Keratinocyte (primary cell): Measurements from ENCODE around the gene MAPRE2. TPM values are rescaled to one million over a fixed set of nuclear protein-coding genes. Genes with fewer than 3 reads are reported as not detected.

Experiments
- DNase-seq: peaks from one replicate; pipeline ENCODE4 v3.0.0-alpha.2; 2011; ENCODE audit warnings: low read depth, missing footprints, low spot score
- FAIRE-seq: peaks from 2 replicates; lab custom pipeline; 2011; peaks lifted over from hg19 to GRCh38; lab: Jason Lieb, UNC
- H2AFZ ChIP-seq: 2 replicates; pipeline ENCODE4 v1.6.0; 2012; ENCODE audit warnings: low read length, control low read depth, inconsistent platforms; ENCODE audit not compliant: control insufficient read depth
- H3K27ac ChIP-seq: 2 replicates; pipeline ENCODE4 v1.5.1; 2011; ENCODE audit warnings: low read length; ENCODE audit not compliant: control insufficient read depth, insufficient read depth
- H3K27me3 ChIP-seq: 3 replicates; pipeline ENCODE4 v1.6.0; 2011; ENCODE audit warnings: low read length; ENCODE audit not compliant: control insufficient read depth, insufficient read depth; ENCODE audit errors: extremely low read depth
- H3K36me3 ChIP-seq, 2 experiments: 2 replicates in 1 of 2; 3 replicates in 1 of 2; pipeline ENCODE4 v1.5.1; 2011; ENCODE audit warnings: low read length in 2 of 2, mild to moderate bottlenecking in 1 of 2; ENCODE audit not compliant: control insufficient read depth in 2 of 2, insufficient read depth in 2 of 2; ENCODE audit errors: extremely low read depth in 1 of 2
- H3K4me1 ChIP-seq: 3 replicates; pipeline ENCODE4 v1.5.1; 2011; ENCODE audit warnings: low read length; ENCODE audit not compliant: control insufficient read depth, insufficient read depth; ENCODE audit errors: extremely low read depth
- H3K4me2 ChIP-seq: 3 replicates; pipeline ENCODE4 v1.6.0; 2011; ENCODE audit warnings: low read depth, low read length; ENCODE audit not compliant: control insufficient read depth, insufficient read depth; ENCODE audit errors: extremely low read depth
- H3K4me3 ChIP-seq, 3 experiments: fragments of 200-600 bp in 1 of 3; sonication (generic) in 1 of 3; 2 replicates in 2 of 3; 3 replicates in 1 of 3; pipeline ENCODE4 v1.5.1; 2011 to 2016; ENCODE audit warnings: low read length in 3 of 3, mild to moderate bottlenecking in 3 of 3, control low read depth in 2 of 3, inconsistent platforms in 1 of 3, low read depth in 1 of 3, mixed read lengths in 1 of 3, mixed run types in 1 of 3, moderate library complexity in 1 of 3; ENCODE audit not compliant: control insufficient read depth in 2 of 3, insufficient read depth in 2 of 3; ENCODE audit errors: extremely low read depth in 1 of 3
- H3K79me2 ChIP-seq: 2 replicates; pipeline ENCODE4 v1.6.0; 2012; ENCODE audit warnings: low read length; ENCODE audit not compliant: control insufficient read depth, insufficient read depth
- H3K9ac ChIP-seq: 3 replicates; pipeline ENCODE4 v1.6.0; 2011; ENCODE audit warnings: low read length; ENCODE audit not compliant: control insufficient read depth, insufficient read depth; ENCODE audit errors: extremely low read depth
- H3K9me1 ChIP-seq: 3 replicates; pipeline ENCODE4 v1.6.0; 2011; ENCODE audit warnings: low read length; ENCODE audit not compliant: control insufficient read depth, insufficient read depth; ENCODE audit errors: extremely low read depth
- H3K9me3 ChIP-seq: 2 replicates; pipeline ENCODE4 v1.5.1; 2012; ENCODE audit warnings: low read depth, low read length; ENCODE audit not compliant: control insufficient read depth
- H4K20me1 ChIP-seq: 3 replicates; pipeline ENCODE4 v1.6.0; 2011; ENCODE audit warnings: low read length; ENCODE audit not compliant: control insufficient read depth, insufficient read depth; ENCODE audit errors: extremely low read depth
- CTCF ChIP-seq, 3 experiments: IDR thresholded peaks in 1 of 3; conservative IDR thresholded peaks in 1 of 3; optimal IDR thresholded peaks in 1 of 3; 2 replicates in 2 of 3; 3 replicates in 1 of 3; pipeline versions ENCODE3 to v1.5.1; 2011; ENCODE audit warnings: low read length in 3 of 3, mild to moderate bottlenecking in 3 of 3, moderate library complexity in 2 of 3, control low read depth in 1 of 3, inconsistent platforms in 1 of 3; ENCODE audit not compliant: insufficient read depth in 2 of 3; ENCODE audit errors: extremely low read depth in 1 of 3
- EZH2 ChIP-seq: IDR thresholded peaks from one replicate; pipeline ENCODE4 v1.6.1; 2012; ENCODE audit warnings: inconsistent platforms, mild to moderate bottlenecking, low read length, moderate library complexity
- dilution Hi-C: fragments of 300-500 bp; cut with MboI; formaldehyde crosslinking; loops from one replicate; pipeline ENCODE4 v1.7.0; 2020; ENCODE audit warnings: low sequenced_read_pairs; ENCODE audit not compliant: extremely low pct_ligation_motif_present
- polyA plus RNA-seq, 5 experiments: library from polyadenylated mRNA; depleted of rRNA in 3 of 5; stranded (reverse) in 3 of 5; stranded (forward) in 1 of 5; unstranded in 1 of 5; fragments of >200 nt; gene quantifications; 1 replicate in 1 of 5; 2 replicates in 3 of 5; 3 replicates in 1 of 5; pipeline versions ENCODE4 v1.2.1 to v1.2.3, GENCODE V29; 2011 to 2012; ENCODE audit warnings: missing spikeins in 2 of 5, low read depth in 1 of 5, low replicate concordance in 1 of 5

The MAPRE2 gene
- polyA plus RNA-seq, 1 donor (not counting 4 experiments of a cell fraction or from before 2014, with no cell fraction given), result 14.2 TPM

GRCh38 chr18:35186291-35187034 lies 145.2 kb downstream of the MAPRE2 start:
- TF ChIP-seq CTCF (optimal IDR thresholded peaks at IDR 0.05 in 1 of 3, IDR thresholded peaks at IDR 0.05 in 1 of 3, conservative IDR thresholded peaks at IDR 0.05 in 1 of 3; ENCODE audit: extremely low read depth in 1 of 3, insufficient read depth in 2 of 3, low read length in 3 of 3) (no peak), EZH2 (no peak)

GRCh38 chr18:35189510-35189909 lies 148.3 kb downstream of the MAPRE2 start:
- no peaks in the 10 kb centered on the region for H3K9me3 ChIP-seq
- H3K4me3 ChIP-seq, result no peak overlapping the region
- no peaks in the 10 kb centered on the region for H3K9me1 ChIP-seq
- TF ChIP-seq EZH2 (no peak), CTCF (optimal IDR thresholded peaks at IDR 0.05 in 1 of 3, IDR thresholded peaks at IDR 0.05 in 1 of 3, conservative IDR thresholded peaks at IDR 0.05 in 1 of 3; ENCODE audit: extremely low read depth in 1 of 3, insufficient read depth in 2 of 3, low read length in 3 of 3) (no peak)
- H4K20me1 ChIP-seq, result no peaks in the 10 kb centered on the region
- H3K27ac ChIP-seq, result no peak overlapping the region
- no peak for DNase-seq
- H3K9ac ChIP-seq, result no peak overlapping the region
- H3K79me2 ChIP-seq, result no peaks in the 10 kb centered on the region
- no peak overlapping the region for H2AFZ ChIP-seq
- no peaks in the 10 kb centered on the region for H3K4me1 ChIP-seq
- peaks cover 3% of the 10 kb centered on the region for H3K27me3 ChIP-seq
- no peak for FAIRE-seq
- no peak overlapping the region for H3K4me2 ChIP-seq
- dilution Hi-C loops, result no loop called here
- H3K36me3 ChIP-seq, result no peaks in the 10 kb centered on the region

More at GRCh38 chr18:35186291-35187034, 145.2 kb downstream of the MAPRE2 start:
- dilution Hi-C loops, result no loop called here
- Histone ChIP-seq H3K4me3 (no peak overlapping the region), H3K4me1 (no peaks in the 10 kb centered on the region), H3K36me3 (no peaks in the 10 kb centered on the region), H3K4me2 (no peak overlapping the region), H3K9me3 (no peaks in the 10 kb centered on the region), H2AFZ (no peak overlapping the region), H3K9ac (no peak overlapping the region), H3K9me1 (no peaks in the 10 kb centered on the region), H3K27me3 (peaks cover 3% of the 10 kb centered on the region), H3K79me2 (no peaks in the 10 kb centered on the region), H3K27ac (no peak overlapping the region), H4K20me1 (no peaks in the 10 kb centered on the region)
- DNase-seq, result no peak
- FAIRE-seq, result no peak
